Left ventricle myocardium superior (tissue), 1 donor: ENCODE data around the gene PAPPA. TPM values are rescaled to one million over a fixed set of nuclear protein-coding genes. Genes with fewer than 3 reads are reported as not detected.

Source experiments
- ATAC-seq: fragments of 200-7000 bp; cut with Tn5 transposase; one replicate; pipeline ENCODE4 v1.9.1; 2020; ENCODE audit warnings: mild to moderate bottlenecking, moderate library complexity
- DNase-seq: peaks from one replicate; pipeline ENCODE4 v3.0.0-alpha.2; 2020
- intact Hi-C: fragments of 100-400 bp; cut with micrococcal nuclease; formaldehyde crosslinking; loops from one replicate; pipeline ENCODE4 v1.11.0; 2022
- total RNA-seq: library from RNA; stranded (reverse); fragmentation: NEBNext Ultra II Directional; extraction: Animal tissue kit (Norgen Biotek cat#: 25700); gene quantifications from one replicate; pipeline ENCODE4 v1.2.1, GENCODE V29; 2021
- donor health status: DM: no; HTN: yes; CAD: no; lungs with severe emphysema.

The PAPPA gene
- total RNA-seq, 1 donor from 2014 or later, result 1.1 TPM

- intact Hi-C loops, result loop anchor here (10.0 kb wide), 1 partner anchor 580 kb away; no protein-coding TSS in a partner anchor
- DNase-seq, result no peak
- ATAC-seq, result no peak
Measured at GRCh38 chr9:116174347-116174746, 20.8 kb downstream of the PAPPA start.

- no peak for DNase-seq
- intact Hi-C loops, result loop anchor here (10.0 kb wide), 1 partner anchor 581 kb away; no protein-coding TSS in a partner anchor
- no peak for ATAC-seq
Measured at GRCh38 chr9:116175614-116176013, 22.0 kb downstream of the PAPPA start.

- DNase-seq, result no peak
- ATAC-seq, result no peak
- intact Hi-C loops, result loop anchor here (10.0 kb wide), 1 partner anchor 584 kb away; no protein-coding TSS in a partner anchor
Measured at GRCh38 chr9:116178481-116179211, 25.1 kb downstream of the PAPPA start.

GRCh38 chr9:116179568-116179967 is 26.0 kb downstream of the PAPPA start:
- ATAC-seq (no peak), DNase-seq (no peak)
- intact Hi-C loops, result loop anchor here (10.0 kb wide), 1 partner anchor 585 kb away; no protein-coding TSS in a partner anchor

- DNase-seq, result no peak
- ATAC-seq, result no peak
- intact Hi-C loops, result no loop called here
Measured at GRCh38 chr9:116181853-116182610, 28.4 kb downstream of the PAPPA start.

GRCh38 chr9:116182876-116183275 is 29.3 kb downstream of the PAPPA start:
- intact Hi-C loops, result no loop called here
- no peak for ATAC-seq
- DNase-seq, result no peak

- DNase-seq, result no peak
- intact Hi-C loops, result no loop called here
- no peak for ATAC-seq
Measured at GRCh38 chr9:116187570-116188170, 34.1 kb downstream of the PAPPA start.

GRCh38 chr9:116189683-116190082 is 36.1 kb downstream of the PAPPA start:
- ATAC-seq, result no peak
- intact Hi-C loops, result no loop called here

GRCh38 chr9:116190637-116191396 is 37.2 kb downstream of the PAPPA start:
- ATAC-seq (no peak), DNase-seq (no peak)
- intact Hi-C loops, result no loop called here

More at GRCh38 chr9:116189683-116190082, 36.1 kb downstream of the PAPPA start:
- no peak for DNase-seq

- no peak for DNase-seq
- intact Hi-C loops, result no loop called here
- ATAC-seq, result no peak
Measured at GRCh38 chr9:116191576-116192415, 38.2 kb downstream of the PAPPA start.

- intact Hi-C loops, result no loop called here
- no peak for ATAC-seq
- DNase-seq, result no peak
Measured at GRCh38 chr9:116193636-116194035, 40.0 kb downstream of the PAPPA start.

- no peak for DNase-seq
- intact Hi-C loops, result no loop called here
- no peak for ATAC-seq
Measured at GRCh38 chr9:116196806-116197205, 43.2 kb downstream of the PAPPA start.

- no peak for ATAC-seq
- intact Hi-C loops, result no loop called here
- no peak for DNase-seq
Measured at GRCh38 chr9:116198344-116198743, 44.8 kb downstream of the PAPPA start.

- DNase-seq, result no peak
- no peak for ATAC-seq
- intact Hi-C loops, result no loop called here
Measured at GRCh38 chr9:116202219-116202912, 48.8 kb downstream of the PAPPA start.

GRCh38 chr9:116204252-116204882 is 50.8 kb downstream of the PAPPA start:
- no peak for DNase-seq
- ATAC-seq, result no peak
- intact Hi-C loops, result no loop called here

- DNase-seq (no peak), ATAC-seq (no peak)
- intact Hi-C loops, result no loop called here
Measured at GRCh38 chr9:116207371-116208111, 54.0 kb downstream of the PAPPA start.
